IPS-11a (cell line): ENCODE results near the gene NKX3-2.

Source experiments
- H3K4me3 ChIP-seq: one replicate; pipeline ENCODE4 v1.5.1; 2013; ENCODE audit warnings: low read depth, low read length, control low read depth

NKX3-2 gene

DNA sequence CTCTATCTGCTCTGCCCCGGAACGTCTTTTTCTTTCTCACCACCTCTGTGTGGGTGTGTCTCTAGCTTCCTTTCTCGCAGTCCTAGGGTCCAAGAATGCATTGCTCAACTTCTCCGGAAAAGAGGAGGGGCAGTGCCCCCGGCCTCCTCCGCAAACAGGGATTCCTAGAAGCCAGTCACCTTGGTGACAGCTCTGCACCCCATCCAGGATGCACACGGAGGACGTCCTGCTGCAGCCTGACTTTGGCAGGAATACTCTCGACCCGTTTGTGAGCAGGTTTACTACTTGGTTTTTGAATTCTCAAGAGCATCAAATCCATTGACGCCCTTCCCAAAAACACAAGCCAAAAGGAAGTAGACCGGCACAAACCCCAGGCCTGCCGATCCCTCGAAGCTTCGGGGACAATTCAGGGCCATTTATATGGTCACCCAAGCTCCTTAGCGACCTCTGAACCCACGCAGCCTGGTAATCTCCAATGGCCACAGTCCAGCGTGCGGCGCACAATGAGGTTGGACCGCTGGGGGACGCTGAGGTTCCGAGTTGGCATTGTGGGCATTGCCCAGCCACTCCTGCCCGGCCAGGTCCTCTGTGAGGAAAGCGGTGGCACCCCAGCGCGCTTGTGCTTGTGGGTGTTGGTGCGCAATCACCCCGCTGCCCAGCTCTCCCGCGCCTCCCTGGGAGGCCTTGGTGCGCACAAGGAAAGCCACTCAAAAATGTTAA lies 9.8 kb downstream of the NKX3-2 start:
- H3K4me3 ChIP-seq = no peak overlapping the region

GRCh38 chr4:13533670-13534343 lies 10.5 kb downstream of the NKX3-2 start:
- H3K4me3 ChIP-seq = no peak overlapping the region

- no peak overlapping the region for H3K4me3 ChIP-seq
These were observed 12.7 kb downstream of the NKX3-2 start for GRCh38 chr4:13531625-13531998.

DNA sequence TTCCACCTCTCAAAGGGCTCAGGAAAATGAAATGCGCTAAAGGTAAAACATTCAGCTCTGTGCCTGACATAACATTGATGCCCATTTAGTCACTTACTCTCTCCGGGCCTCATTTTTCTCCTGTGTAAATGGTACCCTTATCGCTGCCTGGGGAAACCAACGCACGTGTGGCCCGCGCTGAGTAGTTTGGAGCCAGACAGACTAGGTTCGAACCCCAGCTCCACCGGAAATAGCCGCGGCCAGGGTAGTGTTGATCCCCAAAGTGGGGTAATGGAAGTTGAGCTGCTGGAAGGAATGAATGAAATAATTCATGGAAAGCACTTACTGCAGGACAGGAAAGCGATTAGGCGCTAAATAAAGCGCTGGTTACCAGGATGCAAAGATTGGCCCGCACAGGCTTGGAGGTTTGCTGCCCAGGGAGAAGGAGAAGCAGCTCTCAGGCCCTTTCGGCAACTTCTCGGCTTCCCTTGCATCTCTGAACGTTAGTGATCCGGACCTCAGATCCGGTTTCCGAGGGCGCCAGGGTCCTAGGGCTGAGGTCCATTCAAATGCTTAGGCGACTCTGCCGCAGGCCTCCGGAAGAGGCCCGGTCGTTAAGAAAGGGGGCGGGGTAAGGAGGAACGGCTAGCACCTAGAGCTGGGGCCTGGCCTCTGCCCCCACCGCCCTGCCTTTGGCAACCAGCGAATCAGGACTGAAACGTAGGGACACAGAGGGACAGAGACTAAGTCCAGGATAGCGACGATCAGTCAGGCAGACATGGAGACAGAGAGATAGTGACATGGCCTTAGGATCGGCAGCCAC lies 13.3 kb downstream of the NKX3-2 start:
- no peak overlapping the region for H3K4me3 ChIP-seq

DNA sequence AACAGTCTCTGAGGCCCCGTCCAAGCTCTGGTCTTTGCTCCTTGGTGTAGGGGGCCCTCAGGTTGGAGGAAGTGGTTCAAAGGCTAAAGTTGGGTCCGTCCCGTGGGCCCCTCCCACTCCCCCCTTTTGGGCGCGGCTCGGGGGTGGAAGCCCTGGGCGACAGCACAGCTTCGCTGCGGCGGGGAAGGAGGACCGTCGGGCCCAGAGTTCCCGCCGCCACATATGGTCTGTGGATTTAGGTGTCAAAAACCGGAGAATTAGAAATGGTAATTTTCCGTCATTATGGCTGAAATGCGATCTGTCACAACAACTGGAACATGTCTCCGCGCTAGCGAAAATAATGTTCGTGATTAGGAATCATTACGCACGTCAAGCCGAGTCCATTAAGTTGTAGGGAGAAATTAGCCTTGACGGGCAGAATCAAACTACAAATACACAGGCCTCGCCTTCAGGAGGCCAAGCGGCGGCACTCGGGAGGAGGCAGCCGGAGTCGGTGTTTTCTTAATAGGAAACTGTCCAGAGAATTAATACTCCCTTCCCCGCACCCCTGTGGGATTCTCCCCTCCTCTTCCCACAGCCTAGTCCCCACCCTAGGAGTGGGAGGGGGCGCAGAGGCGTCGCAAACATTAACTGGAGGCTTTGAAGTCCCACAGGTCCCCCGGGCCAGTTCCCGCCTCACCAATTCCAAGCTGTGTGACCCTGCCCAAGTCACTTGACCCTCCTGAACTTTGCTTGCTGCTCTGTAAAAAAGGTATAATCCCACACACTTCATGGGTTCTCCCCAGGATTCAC lies 15.0 kb downstream of the NKX3-2 start:
- H3K4me3 ChIP-seq = no peak overlapping the region

GRCh38 chr4:13528821-13529127 lies 15.5 kb downstream of the NKX3-2 start:
- H3K4me3 ChIP-seq = no peak overlapping the region

- no peak overlapping the region for H3K4me3 ChIP-seq
These were observed 16.1 kb downstream of the NKX3-2 start for GRCh38 chr4:13527981-13528820.

GRCh38 chr4:13527192-13527980 lies 16.9 kb downstream of the NKX3-2 start:
- H3K4me3 ChIP-seq = no peak overlapping the region

GRCh38 chr4:13526658-13527057 lies 17.6 kb downstream of the NKX3-2 start:
- no peak overlapping the region for H3K4me3 ChIP-seq

DNA sequence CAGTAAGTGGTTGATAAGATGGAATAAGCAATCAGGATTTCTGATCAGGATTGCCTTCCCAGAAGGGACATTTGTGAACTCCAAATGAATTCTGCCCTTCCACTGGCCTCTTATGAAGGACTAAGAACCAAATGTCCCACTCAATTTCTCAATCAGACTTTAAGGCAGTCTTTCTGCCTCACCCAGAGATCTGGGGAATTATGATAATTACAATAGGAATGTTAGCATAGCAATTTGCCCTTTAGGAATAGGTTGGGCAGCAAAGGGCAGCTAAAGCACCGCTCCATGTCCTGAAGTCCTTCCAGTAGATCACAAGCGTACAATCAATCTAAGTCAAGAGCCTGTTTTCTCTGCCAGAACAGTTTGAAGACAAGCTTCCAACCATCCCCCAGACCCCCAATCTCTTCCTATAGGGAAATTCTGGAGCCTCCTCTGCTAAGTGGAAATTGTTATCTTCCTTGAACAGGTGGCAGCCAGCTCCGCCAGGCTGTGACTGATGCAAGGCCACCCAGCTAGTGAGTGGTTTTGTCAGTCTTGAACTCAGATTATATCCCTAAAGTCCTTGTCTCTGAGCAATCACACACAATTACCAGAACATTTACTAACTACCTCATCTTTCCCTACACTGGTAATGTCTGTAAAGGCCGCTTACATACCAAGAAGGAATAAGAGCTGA lies 18.6 kb downstream of the NKX3-2 start:
- H3K4me3 ChIP-seq = no peak overlapping the region

GRCh38 chr4:13524504-13525243 lies 19.6 kb downstream of the NKX3-2 start:
- H3K4me3 ChIP-seq = no peak overlapping the region

DNA sequence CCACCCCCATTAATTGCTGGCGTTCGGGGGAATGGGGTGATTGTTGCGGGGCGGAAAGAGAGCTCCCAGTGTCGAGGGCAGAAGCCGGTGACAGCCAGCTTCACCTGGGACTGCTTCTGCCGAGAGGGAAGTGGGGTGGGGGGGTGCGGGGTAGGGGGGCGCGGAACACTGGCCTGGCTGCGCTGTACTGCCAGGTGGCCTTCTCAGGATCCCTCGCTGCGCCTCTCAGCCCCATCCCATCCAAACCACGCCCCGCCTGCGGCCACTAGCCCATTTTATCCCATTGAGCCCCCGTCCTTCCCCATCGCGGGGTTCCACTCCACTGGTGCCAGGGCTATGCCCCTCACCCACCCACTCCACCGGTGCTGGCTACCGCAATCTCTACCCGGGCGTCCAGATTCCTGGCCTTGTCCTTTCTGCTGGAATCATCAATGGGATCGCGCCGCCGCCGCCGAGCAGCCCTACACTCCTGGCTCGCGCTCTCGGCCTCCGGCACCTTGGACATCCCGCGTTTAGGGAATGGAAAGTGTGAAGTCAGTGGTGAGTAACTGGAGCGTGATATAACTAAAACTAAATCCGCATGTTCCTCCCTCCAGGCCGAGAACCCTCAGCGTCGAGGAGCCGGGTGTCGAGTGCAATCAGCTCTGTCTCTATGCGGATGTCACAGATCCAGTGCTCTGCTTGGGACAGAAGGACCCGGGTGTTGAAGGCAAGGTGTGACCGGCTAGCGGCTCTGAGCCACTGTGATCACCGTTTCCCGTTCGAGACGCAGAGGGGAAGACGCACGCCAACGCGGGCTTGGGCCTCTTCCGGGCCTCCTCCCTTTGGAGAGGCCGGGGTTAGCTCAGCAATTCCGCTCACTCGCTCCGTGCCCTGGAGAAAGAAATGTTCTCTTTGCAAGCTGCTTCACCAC lies 20.5 kb downstream of the NKX3-2 start:
- no peak overlapping the region for H3K4me3 ChIP-seq

- H3K4me3 ChIP-seq = no peak overlapping the region
These were observed 21.2 kb downstream of the NKX3-2 start for GRCh38 chr4:13523105-13523477.

DNA sequence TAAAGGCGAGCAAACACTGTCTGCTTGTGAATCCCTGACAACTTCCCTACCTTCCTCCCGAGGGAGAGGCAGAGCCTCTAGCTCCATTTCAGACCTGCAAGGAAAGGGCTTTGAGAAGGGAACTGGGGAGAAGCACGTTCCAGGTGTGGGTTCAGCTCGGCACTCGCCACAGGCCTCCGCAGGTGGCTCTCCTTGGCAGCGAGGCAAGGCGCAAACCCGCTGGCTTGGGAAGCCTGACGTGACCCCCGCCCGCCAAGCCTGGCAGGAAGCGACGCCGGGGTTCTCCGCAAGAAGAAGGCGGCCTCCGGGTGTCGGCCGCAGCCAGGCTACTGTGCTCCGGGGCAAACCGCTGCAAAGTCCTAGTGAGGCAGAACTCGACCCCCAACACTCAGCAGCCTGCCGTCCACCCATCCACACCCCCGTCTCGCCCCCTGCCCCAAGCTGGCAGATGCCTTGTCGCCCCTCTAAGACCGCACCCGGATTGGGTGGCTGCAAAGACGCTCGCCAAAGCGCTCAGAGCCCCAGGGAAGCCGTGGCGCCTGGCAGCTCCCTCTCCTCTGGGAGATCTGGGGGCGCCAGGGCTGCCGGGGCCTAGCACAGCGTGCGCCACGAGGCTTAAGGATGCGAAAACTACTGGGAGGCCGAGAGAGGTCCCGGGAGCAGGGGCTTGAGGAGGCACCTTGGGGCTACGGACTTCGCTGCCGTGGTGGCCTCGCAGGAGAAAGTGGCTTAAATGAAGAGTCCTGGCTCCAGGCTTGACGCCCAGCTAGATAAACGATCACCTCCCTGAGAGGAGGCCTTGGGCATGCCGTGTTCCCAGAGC lies 21.8 kb downstream of the NKX3-2 start:
- H3K4me3 ChIP-seq = no peak overlapping the region

GRCh38 chr4:13521047-13521446 lies 23.3 kb downstream of the NKX3-2 start:
- no peak overlapping the region for H3K4me3 ChIP-seq

DNA sequence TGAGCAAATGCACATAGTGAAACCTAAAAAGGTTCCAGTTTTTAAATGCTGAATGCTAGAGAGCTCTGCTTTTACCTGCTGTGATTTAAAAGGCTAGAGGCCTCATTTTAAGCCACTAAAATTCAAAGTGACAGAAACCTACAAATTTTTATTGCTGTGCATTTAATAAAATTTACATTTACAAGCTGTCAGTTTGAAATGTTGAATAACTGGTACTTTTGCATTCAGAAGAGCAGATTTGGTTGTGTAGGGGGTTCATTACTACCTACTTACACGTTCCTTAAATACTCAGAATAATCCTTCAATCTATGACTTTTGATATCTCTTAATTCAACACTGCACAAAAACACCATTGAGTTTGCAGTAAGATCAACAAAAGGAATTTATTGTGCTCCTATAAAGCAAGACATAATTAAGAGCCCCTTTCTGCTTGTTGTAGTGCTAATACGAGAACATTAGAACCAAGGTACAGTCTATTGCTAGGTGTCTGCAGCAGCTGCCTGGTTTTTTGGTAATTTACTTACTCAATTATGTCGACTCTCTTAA lies 27.9 kb downstream of the NKX3-2 start:
- no peak overlapping the region for H3K4me3 ChIP-seq
